Rectal smooth muscle tissue (tissue), 1 donor: ENCODE measurements around the gene KRT4.

ENCODE experiments used
- H3K27ac ChIP-seq: one replicate; pipeline ENCODE4 v1.7.0; 2013; ENCODE audit warnings: low read depth, low read length, inconsistent platforms
- H3K27me3 ChIP-seq: one replicate; pipeline ENCODE4 v1.7.0; 2013; ENCODE audit warnings: low read length; ENCODE audit not compliant: control insufficient read depth, insufficient read depth
- H3K36me3 ChIP-seq: one replicate; pipeline ENCODE4 v1.7.0; 2013; ENCODE audit warnings: low read length; ENCODE audit not compliant: control insufficient read depth, insufficient read depth
- H3K4me1 ChIP-seq: one replicate; pipeline ENCODE4 v1.7.0; 2013; ENCODE audit warnings: low read length; ENCODE audit not compliant: control insufficient read depth, insufficient read depth
- H3K4me3 ChIP-seq: one replicate; pipeline ENCODE4 v1.7.0; 2013; ENCODE audit warnings: low read length
- H3K9ac ChIP-seq: one replicate; pipeline ENCODE4 v1.7.0; 2013; ENCODE audit warnings: low read length

Gene KRT4

GRCh38 chr12:52833922-52834726 lies 20.2 kb upstream of the KRT4 start, which contains the start of gene KRT79:
Gene KRT79, minus strand, starts transcription at chr12:52834311. Its CDS starts 51 bp downstream, at chr12:52834260.
- Histone ChIP-seq H3K36me3 (no peaks in the 10 kb centered on the region), H3K4me3 (no peak within 1 kb of the TSS), H3K27ac (no peak within 1 kb of the TSS), H3K9ac (no peak within 1 kb of the TSS), H3K27me3 (no peaks in the 10 kb centered on the region), H3K4me1 (no peaks in the 10 kb centered on the region)

GRCh38 chr12:52832985-52833905 lies 19.3 kb upstream of the KRT4 start:
- H3K27ac ChIP-seq: no peak overlapping the region
- no peaks in the 10 kb centered on the region for H3K36me3 ChIP-seq
- no peak overlapping the region for H3K9ac ChIP-seq
- no peak overlapping the region for H3K4me3 ChIP-seq
- no peaks in the 10 kb centered on the region for H3K4me1 ChIP-seq
- no peaks in the 10 kb centered on the region for H3K27me3 ChIP-seq

GRCh38 chr12:52832451-52832850 lies 18.5 kb upstream of the KRT4 start:
- no peak overlapping the region for H3K9ac ChIP-seq
- H3K27me3 ChIP-seq: no peaks in the 10 kb centered on the region
- no peak overlapping the region for H3K4me3 ChIP-seq
- no peaks in the 10 kb centered on the region for H3K36me3 ChIP-seq
- H3K27ac ChIP-seq: no peak overlapping the region
- no peaks in the 10 kb centered on the region for H3K4me1 ChIP-seq

DNA sequence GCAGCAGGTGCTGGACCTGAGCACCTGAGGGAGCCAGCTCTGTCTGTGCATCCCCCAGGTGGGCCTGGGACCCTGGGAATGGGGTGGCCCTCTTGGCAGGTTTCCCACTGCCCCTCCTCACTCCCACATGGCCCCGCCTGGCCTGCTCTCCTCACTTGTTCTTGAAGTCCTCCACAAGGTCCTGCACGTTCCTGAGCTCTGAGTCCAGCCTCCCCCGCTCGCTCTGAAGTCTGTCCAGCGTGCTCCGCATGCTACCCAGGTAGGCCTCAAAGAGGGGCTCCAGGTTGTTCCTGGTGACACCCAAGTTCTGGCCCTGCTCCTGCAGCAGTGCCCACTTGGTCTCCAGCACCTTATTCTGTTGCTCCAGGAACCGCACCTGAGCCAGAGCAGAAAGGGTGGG lies 17.3 kb upstream of the KRT4 start:
- no peaks in the 10 kb centered on the region for H3K36me3 ChIP-seq
- H3K27me3 ChIP-seq: no peaks in the 10 kb centered on the region
- H3K9ac ChIP-seq: no peak overlapping the region
- no peaks in the 10 kb centered on the region for H3K4me1 ChIP-seq
- no peak overlapping the region for H3K4me3 ChIP-seq
- H3K27ac ChIP-seq: no peak overlapping the region

- Histone ChIP-seq H3K4me3 (no peak overlapping the region), H3K27me3 (no peaks in the 10 kb centered on the region), H3K36me3 (no peaks in the 10 kb centered on the region), H3K9ac (no peak overlapping the region), H3K4me1 (no peaks in the 10 kb centered on the region), H3K27ac (no peak overlapping the region)
Measured at GRCh38 chr12:52829986-52830770, 16.3 kb upstream of the KRT4 start.

DNA sequence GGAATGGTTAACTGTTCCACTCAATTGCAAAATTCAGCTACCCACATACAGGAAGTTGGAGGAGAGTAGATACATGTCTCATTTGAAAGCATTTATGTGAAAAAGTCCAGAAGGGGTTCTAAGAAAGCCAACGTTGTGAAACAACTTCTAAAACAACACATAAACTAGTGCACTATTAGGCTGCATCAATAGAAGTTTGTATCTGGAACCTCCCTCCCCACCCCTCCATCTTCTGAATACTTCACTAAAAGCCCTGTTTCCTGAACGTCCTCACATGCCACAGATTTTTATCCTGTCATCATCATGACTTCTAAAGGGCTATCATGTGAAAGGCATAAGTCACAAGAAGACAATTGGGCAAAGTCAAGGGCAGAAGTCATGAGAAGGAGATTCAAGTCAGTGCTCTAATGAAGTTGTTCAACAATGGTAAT lies 14.7 kb upstream of the KRT4 start:
- H3K27ac ChIP-seq: no peak overlapping the region

GRCh38 chr12:52828156-52828555 lies 14.2 kb upstream of the KRT4 start:
- no peaks in the 10 kb centered on the region for H3K27me3 ChIP-seq
- H3K36me3 ChIP-seq: no peaks in the 10 kb centered on the region
- H3K4me1 ChIP-seq: no peaks in the 10 kb centered on the region
- no peak overlapping the region for H3K4me3 ChIP-seq
- no peak overlapping the region for H3K27ac ChIP-seq
- H3K9ac ChIP-seq: no peak overlapping the region

More for the DNA sequence above, 14.7 kb upstream of the KRT4 start:
- Histone ChIP-seq H3K9ac (no peak overlapping the region), H3K36me3 (no peaks in the 10 kb centered on the region), H3K4me3 (no peak overlapping the region), H3K4me1 (no peaks in the 10 kb centered on the region), H3K27me3 (no peaks in the 10 kb centered on the region)

GRCh38 chr12:52827499-52828090 lies 13.7 kb upstream of the KRT4 start:
- H3K27ac ChIP-seq: no peak overlapping the region
- no peak overlapping the region for H3K4me3 ChIP-seq
- H3K4me1 ChIP-seq: no peaks in the 10 kb centered on the region
- H3K36me3 ChIP-seq: no peaks in the 10 kb centered on the region
- no peak overlapping the region for H3K9ac ChIP-seq
- no peaks in the 10 kb centered on the region for H3K27me3 ChIP-seq

GRCh38 chr12:52826611-52827498 lies 12.9 kb upstream of the KRT4 start:
- H3K36me3 ChIP-seq: no peaks in the 10 kb centered on the region
- H3K4me3 ChIP-seq: no peak overlapping the region
- H3K4me1 ChIP-seq: no peaks in the 10 kb centered on the region
- H3K27ac ChIP-seq: no peak overlapping the region
- no peak overlapping the region for H3K9ac ChIP-seq
- no peaks in the 10 kb centered on the region for H3K27me3 ChIP-seq

DNA sequence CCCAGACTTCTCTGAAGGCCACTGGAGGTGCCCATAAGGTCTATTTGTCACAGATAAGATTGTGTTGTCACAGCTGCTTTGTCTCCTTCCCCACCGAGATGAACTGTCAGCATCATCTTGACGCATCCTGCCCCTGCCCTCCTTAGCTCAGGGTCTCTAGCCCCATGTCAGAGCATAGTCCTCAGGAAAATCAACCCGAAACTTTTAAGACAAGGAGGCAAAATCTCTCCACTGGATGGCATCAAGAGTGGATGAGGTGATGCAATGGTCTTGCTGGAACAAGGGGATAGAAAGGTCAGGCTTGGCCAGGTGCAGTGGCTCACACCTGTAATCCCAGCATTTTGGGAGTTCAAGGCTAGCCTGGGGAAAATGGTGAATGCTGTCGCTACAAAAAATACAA lies 12.0 kb upstream of the KRT4 start:
- no peak overlapping the region for H3K9ac ChIP-seq
- no peaks in the 10 kb centered on the region for H3K4me1 ChIP-seq
- no peak overlapping the region for H3K27ac ChIP-seq
- no peak overlapping the region for H3K4me3 ChIP-seq
- H3K36me3 ChIP-seq: no peaks in the 10 kb centered on the region
- no peaks in the 10 kb centered on the region for H3K27me3 ChIP-seq

DNA sequence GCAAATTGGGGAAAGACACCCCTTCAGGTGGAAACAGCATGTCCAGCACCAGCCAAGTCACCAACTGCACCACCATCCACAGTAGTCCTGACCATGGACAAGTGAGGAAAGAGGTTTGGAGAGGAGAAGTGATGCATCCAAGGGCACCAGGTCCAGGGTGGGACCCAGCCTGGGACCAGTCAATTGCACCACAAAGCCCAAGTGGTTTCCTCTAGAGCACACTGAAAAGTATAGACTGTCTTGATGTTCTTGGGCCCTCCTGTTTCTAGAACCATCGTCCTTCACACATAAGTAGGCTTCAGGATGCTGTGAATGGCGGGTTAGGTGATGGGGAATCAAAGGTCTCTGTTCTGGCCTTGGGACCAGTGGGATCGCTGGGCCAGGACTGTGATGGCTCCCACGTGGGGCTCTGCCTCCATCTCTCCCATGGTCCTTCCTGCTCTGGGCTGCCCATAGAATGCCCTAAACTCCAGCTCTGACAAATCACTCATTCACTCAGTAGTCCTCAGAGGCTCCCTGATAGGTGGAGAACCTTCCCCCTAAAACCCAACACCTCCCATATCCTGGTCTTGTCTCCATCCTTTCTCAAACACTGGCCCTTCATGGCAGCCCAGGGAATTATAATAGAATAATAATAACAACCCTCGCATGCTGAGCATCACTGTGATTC lies 11.0 kb upstream of the KRT4 start:
- H3K27ac ChIP-seq: no peak overlapping the region
- no peak overlapping the region for H3K4me3 ChIP-seq
- H3K36me3 ChIP-seq: no peaks in the 10 kb centered on the region
- no peak overlapping the region for H3K9ac ChIP-seq
- no peaks in the 10 kb centered on the region for H3K4me1 ChIP-seq
- H3K27me3 ChIP-seq: no peaks in the 10 kb centered on the region
